Osteoblast (primary cell): ENCODE measurements around the gene REG1A. TPM values are rescaled to one million over a fixed set of nuclear protein-coding genes. Genes with fewer than 3 reads are reported as not detected.

Source experiments
- DNase-seq: peaks from one replicate; pipeline ENCODE4 v3.0.0; 2011; ENCODE audit warnings: low spot score, mixed read lengths; ENCODE audit not compliant: insufficient read length; ENCODE audit errors: missing footprints
- H2AFZ ChIP-seq: 2 replicates; pipeline ENCODE4 v1.6.0; 2011; ENCODE audit warnings: mild to moderate bottlenecking, low read length
- H3K27ac ChIP-seq: 2 replicates; pipeline ENCODE4 v1.5.1; 2011; ENCODE audit warnings: mild to moderate bottlenecking, low read depth, low read length, moderate library complexity
- H3K27me3 ChIP-seq: 2 replicates; pipeline ENCODE4 v1.6.0; 2012; ENCODE audit warnings: mild to moderate bottlenecking, control low read depth, inconsistent platforms, low read length, moderate library complexity; ENCODE audit not compliant: insufficient read depth
- H3K36me3 ChIP-seq: 2 replicates; pipeline ENCODE4 v1.5.1; 2011; ENCODE audit warnings: mild to moderate bottlenecking, low read length, control low read depth, moderate library complexity; ENCODE audit not compliant: insufficient read depth
- H3K4me1 ChIP-seq: 2 replicates; pipeline ENCODE4 v1.5.1; 2011; ENCODE audit warnings: mild to moderate bottlenecking, low read length, control low read depth, moderate library complexity; ENCODE audit not compliant: insufficient read depth
- H3K4me2 ChIP-seq: 2 replicates; pipeline ENCODE4 v1.6.0; 2011; ENCODE audit warnings: mild to moderate bottlenecking, low read length; ENCODE audit not compliant: insufficient read depth
- H3K4me3 ChIP-seq: fragments of 200-600 bp; sonication (generic); 3 replicates; pipeline ENCODE4 v1.5.1; 2012; ENCODE audit warnings: mild to moderate bottlenecking, low read length, inconsistent platforms; ENCODE audit not compliant: insufficient read depth
- H3K79me2 ChIP-seq: 2 replicates; pipeline ENCODE4 v1.6.0; 2012; ENCODE audit warnings: mild to moderate bottlenecking, low read length, control low read depth, inconsistent platforms; ENCODE audit not compliant: insufficient read depth
- H3K9me3 ChIP-seq: 2 replicates; pipeline ENCODE4 v1.5.1; 2011; ENCODE audit warnings: low read depth, low read length, control low read depth
- H4K20me1 ChIP-seq: 2 replicates; pipeline ENCODE4 v1.6.0; 2012; ENCODE audit warnings: mild to moderate bottlenecking, low read length, control low read depth; ENCODE audit not compliant: insufficient read depth
- total RNA-seq: library from RNA; depleted of rRNA; stranded (reverse); fragments of >200 nt; gene quantifications from 2 replicates; pipeline ENCODE4 v1.2.3, GENCODE V29; 2012
- TF ChIP-seq, protein P1 (sequence below): IDR thresholded peaks from 2 replicates; pipeline ENCODE4 v1.5.1; 2011; ENCODE audit warnings: mild to moderate bottlenecking, low read depth, low read length, moderate library complexity; ENCODE audit errors: extremely low read depth

REG1A gene
- total RNA-seq, 1 donor = not detected

DNA sequence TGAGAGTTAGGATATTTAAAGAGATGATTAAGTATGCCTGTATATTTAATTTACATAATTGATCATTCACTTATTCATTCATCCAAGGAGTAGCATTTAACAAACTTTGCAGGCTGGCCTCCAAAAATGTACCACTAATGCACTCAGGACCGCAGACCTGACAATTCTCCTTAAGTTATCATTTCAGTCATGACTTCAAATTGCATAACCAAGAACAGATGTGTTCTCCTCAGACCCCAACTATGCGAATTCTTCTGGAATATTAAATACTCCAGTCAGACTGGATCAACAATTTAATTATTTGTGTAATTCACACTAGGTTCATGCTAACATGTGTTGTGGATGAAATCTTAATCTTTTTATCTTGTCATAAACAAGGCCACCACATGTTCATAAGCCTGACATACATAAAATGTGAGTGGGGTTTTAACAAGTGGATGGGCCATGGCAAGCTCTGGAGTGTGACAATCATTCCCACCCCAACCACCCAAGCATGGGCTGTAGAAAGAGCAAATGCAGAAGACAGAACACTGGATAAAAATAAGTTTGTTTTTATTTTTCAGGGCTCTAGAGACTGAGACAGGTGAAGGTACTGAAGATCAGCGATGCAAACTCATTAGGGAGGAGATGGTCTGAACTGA is 35.7 kb upstream of the REG1A start:
- no peak overlapping the region for H3K27ac ChIP-seq
- no peaks in the 10 kb centered on the region for H3K27me3 ChIP-seq
- no peak overlapping the region for H2AFZ ChIP-seq
- no peaks in the 10 kb centered on the region for H3K4me1 ChIP-seq
- no peaks in the 10 kb centered on the region for H3K79me2 ChIP-seq
- peaks cover 4% of the 10 kb centered on the region for H3K9me3 ChIP-seq
- TF ChIP-seq, protein P1, sequence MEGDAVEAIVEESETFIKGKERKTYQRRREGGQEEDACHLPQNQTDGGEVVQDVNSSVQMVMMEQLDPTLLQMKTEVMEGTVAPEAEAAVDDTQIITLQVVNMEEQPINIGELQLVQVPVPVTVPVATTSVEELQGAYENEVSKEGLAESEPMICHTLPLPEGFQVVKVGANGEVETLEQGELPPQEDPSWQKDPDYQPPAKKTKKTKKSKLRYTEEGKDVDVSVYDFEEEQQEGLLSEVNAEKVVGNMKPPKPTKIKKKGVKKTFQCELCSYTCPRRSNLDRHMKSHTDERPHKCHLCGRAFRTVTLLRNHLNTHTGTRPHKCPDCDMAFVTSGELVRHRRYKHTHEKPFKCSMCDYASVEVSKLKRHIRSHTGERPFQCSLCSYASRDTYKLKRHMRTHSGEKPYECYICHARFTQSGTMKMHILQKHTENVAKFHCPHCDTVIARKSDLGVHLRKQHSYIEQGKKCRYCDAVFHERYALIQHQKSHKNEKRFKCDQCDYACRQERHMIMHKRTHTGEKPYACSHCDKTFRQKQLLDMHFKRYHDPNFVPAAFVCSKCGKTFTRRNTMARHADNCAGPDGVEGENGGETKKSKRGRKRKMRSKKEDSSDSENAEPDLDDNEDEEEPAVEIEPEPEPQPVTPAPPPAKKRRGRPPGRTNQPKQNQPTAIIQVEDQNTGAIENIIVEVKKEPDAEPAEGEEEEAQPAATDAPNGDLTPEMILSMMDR = no peak
- H4K20me1 ChIP-seq = no peaks in the 10 kb centered on the region
- H3K4me3 ChIP-seq = no peak overlapping the region
- no peak overlapping the region for H3K4me2 ChIP-seq
- no peak for DNase-seq
- no peaks in the 10 kb centered on the region for H3K36me3 ChIP-seq

DNA sequence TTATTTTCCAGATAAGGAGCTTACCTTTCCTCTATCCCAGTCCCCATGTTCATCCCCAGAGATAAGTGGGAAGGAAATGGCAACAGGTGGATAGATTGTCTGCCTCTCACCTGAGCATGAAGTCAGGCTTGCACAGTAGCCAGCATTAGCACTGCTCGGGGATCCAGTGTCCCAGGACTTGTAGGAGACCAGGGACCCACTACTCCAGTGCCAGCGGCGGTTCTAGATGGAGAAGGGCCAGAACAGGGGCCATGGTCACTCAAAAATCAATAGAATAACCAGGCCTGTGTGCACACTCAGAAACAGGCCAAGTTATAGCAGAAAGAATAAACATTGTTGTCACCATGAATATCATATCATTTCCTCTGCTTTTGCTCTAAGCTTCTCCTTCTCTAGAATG is 34.9 kb upstream of the REG1A start:
- Histone ChIP-seq H3K9me3 (peaks cover 4% of the 10 kb centered on the region), H3K4me2 (no peak overlapping the region), H3K27me3 (no peaks in the 10 kb centered on the region), H3K36me3 (no peaks in the 10 kb centered on the region), H3K79me2 (no peaks in the 10 kb centered on the region), H4K20me1 (no peaks in the 10 kb centered on the region), H3K4me3 (no peak overlapping the region), H3K27ac (no peak overlapping the region), H3K4me1 (no peaks in the 10 kb centered on the region), H2AFZ (no peak overlapping the region)
- TF ChIP-seq, protein P1 = no peak
- DNase-seq = no peak

DNA sequence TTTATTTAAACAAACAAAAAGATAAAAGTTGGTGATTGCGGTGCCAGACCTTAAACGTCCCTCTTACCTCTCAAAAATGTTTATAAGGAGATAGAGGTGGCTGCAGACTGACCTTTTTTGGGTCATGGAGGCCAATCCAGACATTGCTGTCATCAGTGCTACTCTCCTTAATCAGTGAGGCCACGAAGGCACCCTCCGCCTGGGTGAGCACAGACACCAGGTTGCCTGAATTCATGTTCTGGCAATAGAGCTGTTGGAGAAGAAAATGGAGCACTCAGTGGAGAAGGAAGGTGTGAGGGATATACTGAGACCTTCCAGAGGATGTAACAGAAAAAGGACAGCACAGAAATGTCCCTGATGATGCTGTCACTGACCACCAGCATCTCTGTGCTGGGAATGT is 34.0 kb upstream of the REG1A start:
- Histone ChIP-seq H4K20me1 (no peaks in the 10 kb centered on the region), H2AFZ (no peak overlapping the region), H3K4me2 (no peak overlapping the region), H3K27me3 (no peaks in the 10 kb centered on the region), H3K9me3 (peaks cover 4% of the 10 kb centered on the region), H3K36me3 (no peaks in the 10 kb centered on the region), H3K4me1 (no peaks in the 10 kb centered on the region), H3K4me3 (no peak overlapping the region), H3K79me2 (no peaks in the 10 kb centered on the region), H3K27ac (no peak overlapping the region)
- no peak for DNase-seq
- TF ChIP-seq, protein P1 = no peak

DNA sequence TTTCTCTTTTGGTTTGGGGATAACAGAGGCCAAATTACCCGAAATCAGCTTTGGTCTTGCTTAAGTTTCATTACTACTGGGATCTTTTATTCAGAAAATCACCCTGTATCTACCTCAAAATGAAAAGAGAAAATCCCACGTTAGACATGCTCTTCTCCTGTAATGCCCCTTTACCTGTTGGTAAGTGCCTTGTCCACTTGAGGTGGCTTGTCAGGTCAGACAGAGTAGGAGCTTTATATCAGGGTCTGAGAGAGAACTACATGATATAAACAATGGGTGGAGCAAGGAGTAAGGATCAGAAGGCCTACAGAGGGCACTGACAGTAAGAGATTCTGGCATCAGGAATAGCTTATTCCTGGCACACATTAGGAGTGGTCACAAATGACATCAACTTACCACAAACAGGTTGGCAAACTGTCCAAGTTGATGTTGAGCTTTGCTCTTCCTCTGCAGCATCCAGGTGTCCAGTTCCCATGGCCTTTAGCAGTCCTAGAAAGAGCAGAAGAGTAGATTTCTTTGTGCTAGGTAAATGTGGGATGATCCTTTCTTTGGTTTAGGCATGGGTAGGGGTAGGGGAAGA is 32.4 kb upstream of the REG1A start, which contains the start of gene REG1B:
Gene REG1B (minus strand): TSS at position 209 of the 580 bp plus-strand sequence. CDS start 381 bp downstream, outside the sequence.
- TF ChIP-seq, protein P1 = no peak
- Histone ChIP-seq H3K4me3 (no peak within 1 kb of the TSS), H3K27ac (no peak within 1 kb of the TSS), H4K20me1 (no peaks in the 10 kb centered on the region), H3K4me2 (no peak within 1 kb of the TSS), H3K9me3 (peaks cover 4% of the 10 kb centered on the region), H3K36me3 (no peaks in the 10 kb centered on the region), H3K27me3 (no peaks in the 10 kb centered on the region), H3K79me2 (no peaks in the 10 kb centered on the region), H2AFZ (no peak within 1 kb of the TSS), H3K4me1 (no peaks in the 10 kb centered on the region)
- no peak for DNase-seq
